ENCODE results near the gene PGAM5.

- TF ChIP-seq, protein P1, sequence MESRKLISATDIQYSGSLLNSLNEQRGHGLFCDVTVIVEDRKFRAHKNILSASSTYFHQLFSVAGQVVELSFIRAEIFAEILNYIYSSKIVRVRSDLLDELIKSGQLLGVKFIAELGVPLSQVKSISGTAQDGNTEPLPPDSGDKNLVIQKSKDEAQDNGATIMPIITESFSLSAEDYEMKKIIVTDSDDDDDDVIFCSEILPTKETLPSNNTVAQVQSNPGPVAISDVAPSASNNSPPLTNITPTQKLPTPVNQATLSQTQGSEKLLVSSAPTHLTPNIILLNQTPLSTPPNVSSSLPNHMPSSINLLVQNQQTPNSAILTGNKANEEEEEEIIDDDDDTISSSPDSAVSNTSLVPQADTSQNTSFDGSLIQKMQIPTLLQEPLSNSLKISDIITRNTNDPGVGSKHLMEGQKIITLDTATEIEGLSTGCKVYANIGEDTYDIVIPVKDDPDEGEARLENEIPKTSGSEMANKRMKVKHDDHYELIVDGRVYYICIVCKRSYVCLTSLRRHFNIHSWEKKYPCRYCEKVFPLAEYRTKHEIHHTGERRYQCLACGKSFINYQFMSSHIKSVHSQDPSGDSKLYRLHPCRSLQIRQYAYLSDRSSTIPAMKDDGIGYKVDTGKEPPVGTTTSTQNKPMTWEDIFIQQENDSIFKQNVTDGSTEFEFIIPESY (CRISPR knock-in tag; IDR thresholded peaks at IDR 0.05), result no peak
- TF ChIP-seq CEBPB (tag; IDR thresholded peaks at IDR 0.05) (no peak), CREB5 (CRISPR knock-in tag; IDR thresholded peaks at IDR 0.05) (no peak), HCFC1 (IDR thresholded peaks at IDR 0.05; ENCODE audit: low read depth, low read length) (no peak)
Observed at GRCh38 chr12:132746613-132747012, 36.0 kb downstream of the PGAM5 start.
